ENCODE measurements around the gene ENTPD2.
"Not testable (repeated sequence)": the region's sequence is repeated elsewhere in the genome, so short reads cannot be mapped to it uniquely, and the experiment has no call there.

Gene ENTPD2

GRCh38 chr9:137063311-137064026, 9.6 kb upstream of the ENTPD2 start:
- no peak for DNase-seq

- DNase-seq: not testable (repeated sequence)
These were observed 8.9 kb upstream of the ENTPD2 start for GRCh38 chr9:137062798-137063197.

DNA sequence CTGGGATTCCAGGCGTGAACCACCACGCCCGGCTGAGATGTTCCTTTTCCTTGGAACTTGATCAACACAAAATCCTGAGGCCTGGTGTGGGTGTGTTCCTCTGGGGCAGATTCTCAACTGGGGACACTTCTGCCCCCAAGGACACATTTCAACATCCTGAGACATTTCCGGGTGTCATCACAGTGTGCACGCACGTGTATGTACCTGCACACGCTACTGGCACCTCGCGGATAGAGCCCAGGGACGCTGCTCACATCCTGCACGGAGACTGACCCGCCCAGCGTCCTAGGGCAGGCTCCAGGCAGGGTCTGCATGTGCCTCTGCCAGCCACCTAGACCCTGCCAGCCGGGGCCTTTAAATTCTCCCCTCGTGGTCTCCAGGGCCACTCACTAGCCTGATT, 8.5 kb upstream of the ENTPD2 start:
- DNase-seq: no peak

DNA sequence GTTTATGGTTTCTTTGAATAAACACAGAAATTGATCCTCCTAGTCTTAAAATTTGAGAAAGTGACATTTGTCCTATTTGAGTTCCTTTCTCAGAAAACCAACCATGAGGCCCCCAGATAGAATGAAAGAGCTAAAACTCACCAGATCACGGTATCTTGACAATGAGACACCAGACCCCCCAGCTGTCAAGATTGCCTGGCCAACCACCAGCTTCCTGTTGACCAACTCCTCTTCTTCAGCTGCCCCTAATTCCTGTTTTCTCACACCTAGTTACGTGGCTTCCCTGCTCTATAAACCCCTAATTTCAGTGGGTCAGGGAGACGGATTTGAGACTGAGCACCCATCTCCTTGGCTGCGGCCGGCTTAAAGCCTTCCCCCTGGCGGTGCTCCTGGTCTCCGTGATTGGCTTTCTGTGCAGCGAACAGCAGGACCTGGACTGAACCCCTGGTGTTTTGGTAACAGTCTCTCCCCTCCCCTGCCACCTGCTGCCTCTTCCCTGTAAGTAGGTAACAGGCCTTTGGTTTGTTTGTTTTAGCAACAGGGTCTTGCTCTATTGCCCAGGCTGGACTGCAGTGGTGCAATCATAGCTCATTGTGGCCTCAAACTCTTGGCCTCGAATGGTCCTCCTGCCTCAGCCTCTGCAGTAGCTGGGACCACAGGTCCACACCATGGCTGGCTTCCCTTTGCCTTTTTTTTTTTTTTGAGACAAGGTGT, 4.8 kb upstream of the ENTPD2 start:
- no peak for DNase-seq

GRCh38 chr9:137057545-137057944, 3.7 kb upstream of the ENTPD2 start:
- no peak for DNase-seq

- DNase-seq: no peak
These were observed 3.0 kb upstream of the ENTPD2 start for GRCh38 chr9:137056739-137057415.

DNA sequence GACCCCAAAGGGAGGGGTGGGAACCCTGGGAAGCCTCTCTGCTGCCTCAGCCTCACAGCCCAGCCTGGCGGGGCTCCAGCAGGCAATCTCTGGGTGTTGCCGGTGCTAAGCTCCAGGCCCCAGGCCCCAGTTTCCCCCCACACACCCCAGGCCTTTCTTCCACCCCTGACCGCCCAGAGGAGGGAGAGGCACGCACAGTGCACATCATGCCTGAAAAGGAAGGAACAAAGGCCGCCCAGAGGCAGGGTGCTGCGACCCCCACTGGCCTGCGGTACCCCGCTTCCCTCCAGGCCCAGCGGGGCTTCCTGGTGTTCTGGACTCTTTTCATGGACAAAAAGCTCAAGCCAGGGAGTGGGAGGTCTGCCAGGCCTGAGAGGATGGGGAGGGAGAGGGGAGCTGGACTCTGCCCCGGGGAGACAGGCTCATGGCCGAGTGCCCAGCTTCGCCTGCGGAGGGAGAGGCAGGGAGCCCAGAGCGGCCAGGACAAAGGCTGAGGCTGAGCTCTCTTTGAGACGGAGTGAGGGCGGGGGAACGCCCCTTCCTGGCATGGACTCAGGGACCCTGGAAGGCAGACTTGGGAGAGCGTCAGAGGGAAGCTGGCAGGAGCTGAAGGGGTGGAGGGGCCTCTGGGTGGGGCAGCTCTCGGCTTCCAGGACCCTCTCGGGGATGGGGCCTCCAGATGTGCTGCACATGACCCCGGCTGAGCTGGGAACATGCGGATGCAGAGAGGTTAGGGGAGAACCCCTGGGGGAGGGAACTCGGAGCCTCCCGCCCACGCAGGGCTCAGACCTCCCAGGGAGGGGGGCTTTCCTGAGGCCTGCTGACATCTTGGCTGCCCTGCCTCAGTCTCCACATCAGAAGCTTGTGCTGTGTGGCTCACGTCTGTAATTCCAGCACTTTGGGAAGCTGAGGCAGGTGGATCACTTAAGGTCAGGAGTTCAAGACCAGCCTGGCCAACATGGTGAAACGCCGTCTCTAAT, 1.8 kb upstream of the ENTPD2 start:
- no peak for DNase-seq

- no peak for DNase-seq
These were observed 1.1 kb upstream of the ENTPD2 start for GRCh38 chr9:137054932-137055384.

DNA sequence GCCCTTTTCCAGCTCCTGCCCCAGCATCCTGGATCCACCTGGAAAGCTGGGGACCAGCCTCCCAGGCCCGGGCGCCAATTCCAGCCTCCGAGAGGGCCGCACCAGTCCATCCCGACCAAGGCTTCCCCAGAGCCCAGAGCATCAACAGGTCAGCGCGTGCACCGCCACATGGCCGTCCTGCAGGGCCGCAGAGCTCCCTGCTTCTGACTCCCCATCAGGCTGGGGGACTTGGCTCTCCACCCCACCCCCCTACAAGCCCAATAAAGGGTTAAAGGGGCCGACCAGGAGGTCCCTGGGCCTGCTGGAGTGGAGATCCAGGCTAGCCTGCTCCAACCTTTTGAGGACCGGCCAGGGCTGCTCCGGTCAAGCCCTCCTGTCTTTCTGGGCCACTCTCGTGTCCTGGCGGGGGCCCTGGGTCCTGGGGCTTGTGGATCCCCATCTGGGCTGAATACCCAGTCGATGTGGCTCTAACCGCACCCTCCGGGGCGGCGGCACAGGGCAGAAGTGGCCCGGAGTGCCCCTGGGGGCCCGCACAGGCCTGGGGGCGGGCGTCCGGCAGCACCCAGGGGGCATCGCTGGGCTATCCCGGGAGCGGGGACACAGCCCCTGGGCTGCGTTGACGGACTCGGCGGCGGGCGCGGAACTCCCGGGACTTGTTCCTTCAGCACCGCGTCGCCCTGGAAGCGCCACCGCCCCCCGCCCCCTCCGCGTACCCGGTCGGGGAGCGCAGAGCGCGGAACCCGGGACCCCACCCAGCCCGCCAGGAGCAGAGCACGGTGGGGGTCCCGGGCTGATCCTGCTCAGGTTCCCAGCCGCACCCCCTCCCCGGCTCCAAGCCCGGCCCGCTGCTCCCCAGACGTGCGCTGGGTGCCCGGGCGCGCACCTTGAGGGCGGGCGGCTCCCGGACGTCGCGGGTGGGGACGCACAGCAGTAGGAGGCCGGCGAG, 590 bp downstream of the ENTPD2 start:
- no peak for DNase-seq

- no peak for DNase-seq
These were observed 1.6 kb downstream of the ENTPD2 start for GRCh38 chr9:137052293-137052692.

DNA sequence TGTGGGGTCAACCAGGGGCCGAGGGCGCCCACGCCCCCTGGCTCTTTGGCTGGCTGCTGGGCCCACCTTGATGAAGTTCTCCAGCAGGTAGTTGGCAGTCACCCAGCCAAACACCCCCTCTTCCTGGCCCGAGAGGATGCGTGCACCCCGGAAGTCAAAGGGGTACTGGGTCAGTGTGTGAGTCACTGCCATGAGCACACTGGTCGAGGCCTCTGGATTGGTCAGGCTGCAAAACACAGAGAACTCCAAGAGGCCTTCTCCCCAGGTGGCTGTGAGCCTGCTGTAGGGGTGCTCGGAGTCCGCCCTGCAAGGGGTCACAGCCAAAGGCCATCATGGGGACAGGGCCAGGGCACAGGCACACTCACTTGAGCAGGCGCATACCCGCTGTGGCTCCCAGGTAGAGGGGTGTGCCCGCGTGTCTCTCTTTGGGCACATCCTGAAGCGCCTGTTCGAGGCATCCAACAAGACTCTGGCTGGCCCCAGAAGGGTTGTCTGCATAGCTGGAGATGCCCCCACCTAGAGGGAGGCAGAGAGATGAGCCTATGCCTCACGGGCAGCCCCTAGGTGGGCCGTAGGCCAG, 2.6 kb downstream of the ENTPD2 start:
- no peak for DNase-seq

- DNase-seq: no peak
These were observed 3.3 kb downstream of the ENTPD2 start for GRCh38 chr9:137050570-137050969.

- DNase-seq: peak in 3 of 5 donors; percentile 46 to 64 (median 52)
These were observed 4.1 kb downstream of the ENTPD2 start for GRCh38 chr9:137049544-137050449.

- DNase-seq: no peak
These were observed 5.0 kb downstream of the ENTPD2 start for GRCh38 chr9:137048655-137049543.

GRCh38 chr9:137046088-137046787, 7.6 kb downstream of the ENTPD2 start, which contains the start of gene NPDC1:
Gene NPDC1 (minus strand): TSS chr9:137046177. CDS start chr9:137045989, 188 bp downstream.
- peak; percentile 57 to 78 (median 70) for DNase-seq

- no peak for DNase-seq
These were observed 8.4 kb downstream of the ENTPD2 start for GRCh38 chr9:137045294-137046087.

Data from T-helper 1 cell (primary cell).